Prostate gland (tissue), 2 donors: ENCODE results near the gene EPB41L1.

Experiments used
- POLR2A ChIP-seq: fragments of 450-650 bp; IDR thresholded peaks from one replicate; pipeline ENCODE4 v1.6.1; 2016; ENCODE audit warnings: antibody characterized with exemption, mild to moderate bottlenecking
- TF ChIP-seq, protein P1 (sequence below), 4 experiments: fragments of 200-600 bp in 2 of 4; fragments of 450-650 bp in 2 of 4; sonication (generic) in 2 of 4; IDR thresholded peaks; 1 replicate in 3 of 4; 2 replicates in 1 of 4; pipeline ENCODE4 v1.5.1; 2016 to 2019; ENCODE audit warnings: antibody characterized with exemption in 4 of 4, mild to moderate bottlenecking in 2 of 4, moderate library complexity in 2 of 4

DNA sequence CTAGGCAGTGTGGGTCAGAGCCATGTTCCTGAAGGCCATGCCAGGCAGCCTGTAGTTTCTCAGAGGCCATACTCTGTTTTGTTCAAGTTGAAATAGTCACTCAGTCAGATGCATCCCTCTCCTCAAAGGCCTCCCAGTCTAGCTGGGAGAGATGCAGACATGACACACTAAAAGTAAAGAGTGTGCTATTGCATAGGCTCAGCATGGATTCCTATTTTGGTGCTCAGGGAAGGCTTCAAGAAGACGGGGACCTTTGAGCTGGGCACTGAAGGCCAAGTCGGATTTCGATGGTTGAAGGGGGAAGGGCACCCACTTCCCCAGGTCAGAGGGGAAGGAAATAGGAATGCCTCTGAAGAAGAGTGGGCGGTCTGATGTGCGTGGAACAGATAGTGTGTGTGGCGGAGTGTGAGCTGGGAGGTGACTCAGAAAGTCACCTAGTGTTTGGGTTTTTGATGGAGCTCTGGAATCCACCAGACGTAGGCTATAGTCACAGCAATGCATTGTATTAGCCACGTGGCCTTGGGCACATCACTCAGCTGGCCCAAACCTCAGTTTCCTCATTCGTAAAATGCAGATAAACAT is 3.7 kb downstream of the EPB41L1 start:
- TF ChIP-seq, protein P1, sequence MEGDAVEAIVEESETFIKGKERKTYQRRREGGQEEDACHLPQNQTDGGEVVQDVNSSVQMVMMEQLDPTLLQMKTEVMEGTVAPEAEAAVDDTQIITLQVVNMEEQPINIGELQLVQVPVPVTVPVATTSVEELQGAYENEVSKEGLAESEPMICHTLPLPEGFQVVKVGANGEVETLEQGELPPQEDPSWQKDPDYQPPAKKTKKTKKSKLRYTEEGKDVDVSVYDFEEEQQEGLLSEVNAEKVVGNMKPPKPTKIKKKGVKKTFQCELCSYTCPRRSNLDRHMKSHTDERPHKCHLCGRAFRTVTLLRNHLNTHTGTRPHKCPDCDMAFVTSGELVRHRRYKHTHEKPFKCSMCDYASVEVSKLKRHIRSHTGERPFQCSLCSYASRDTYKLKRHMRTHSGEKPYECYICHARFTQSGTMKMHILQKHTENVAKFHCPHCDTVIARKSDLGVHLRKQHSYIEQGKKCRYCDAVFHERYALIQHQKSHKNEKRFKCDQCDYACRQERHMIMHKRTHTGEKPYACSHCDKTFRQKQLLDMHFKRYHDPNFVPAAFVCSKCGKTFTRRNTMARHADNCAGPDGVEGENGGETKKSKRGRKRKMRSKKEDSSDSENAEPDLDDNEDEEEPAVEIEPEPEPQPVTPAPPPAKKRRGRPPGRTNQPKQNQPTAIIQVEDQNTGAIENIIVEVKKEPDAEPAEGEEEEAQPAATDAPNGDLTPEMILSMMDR (IDR thresholded peaks at IDR 0.05) = no peak
- TF ChIP-seq POLR2A = no peak
